NCI-H2171 treated with DMSO at 0.1 percent for 48 hours (cell line): ENCODE measurements around the gene NCOA6.
A peak's percentile ranks its signal among the peaks of the same experiment; 100 is the strongest.

Experiments used
- DNase-seq: peaks from one replicate; lab custom pipeline; 2025; lab: John Stamatoyannopoulos, UW

NCOA6 gene

DNA sequence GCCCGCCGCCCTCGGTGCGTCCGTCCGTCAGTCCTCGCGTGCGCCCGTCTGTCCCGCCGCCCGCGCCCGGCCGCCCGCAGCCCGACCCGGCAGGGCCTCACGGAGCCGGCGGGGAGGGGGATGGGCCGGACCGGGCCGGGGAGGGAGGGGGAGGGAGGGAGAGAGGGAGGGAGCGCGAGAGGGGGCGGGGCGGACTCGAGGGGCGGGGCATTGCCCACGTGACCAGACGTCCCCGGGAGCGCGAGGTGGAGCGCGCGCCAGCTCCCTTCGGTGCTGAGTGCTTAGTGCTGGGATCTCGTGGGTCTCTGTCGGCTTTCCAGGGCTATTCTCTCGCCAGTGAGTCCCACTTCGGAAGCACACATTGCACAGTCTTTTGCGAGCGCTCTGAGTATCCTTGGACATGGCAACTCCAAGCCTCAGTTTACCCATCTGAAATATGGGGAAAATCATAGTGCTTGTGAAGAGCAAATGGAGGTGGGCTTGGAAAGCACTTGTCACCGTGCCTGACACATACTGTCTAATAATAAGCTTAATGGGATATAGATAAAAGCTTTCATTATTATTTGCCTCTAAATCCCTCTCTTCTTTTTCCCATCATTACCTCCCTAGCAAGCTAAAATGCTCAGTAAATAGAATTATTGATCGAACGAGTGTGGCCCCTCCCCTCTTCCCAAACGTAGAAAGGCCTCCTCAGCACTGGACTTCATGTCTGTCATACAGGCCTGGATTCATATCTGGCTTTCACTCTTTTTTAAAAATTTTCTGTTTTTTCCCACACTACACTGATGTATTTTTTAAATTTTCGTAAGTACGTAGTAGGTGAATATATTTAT, at the start of gene NCOA6:
TSS of gene NCOA6 (minus strand) at position 122 of the 833 bp plus-strand sequence. CDS start 43,296 bp downstream, outside the sequence.
- DNase-seq: peak; percentile 80

DNA sequence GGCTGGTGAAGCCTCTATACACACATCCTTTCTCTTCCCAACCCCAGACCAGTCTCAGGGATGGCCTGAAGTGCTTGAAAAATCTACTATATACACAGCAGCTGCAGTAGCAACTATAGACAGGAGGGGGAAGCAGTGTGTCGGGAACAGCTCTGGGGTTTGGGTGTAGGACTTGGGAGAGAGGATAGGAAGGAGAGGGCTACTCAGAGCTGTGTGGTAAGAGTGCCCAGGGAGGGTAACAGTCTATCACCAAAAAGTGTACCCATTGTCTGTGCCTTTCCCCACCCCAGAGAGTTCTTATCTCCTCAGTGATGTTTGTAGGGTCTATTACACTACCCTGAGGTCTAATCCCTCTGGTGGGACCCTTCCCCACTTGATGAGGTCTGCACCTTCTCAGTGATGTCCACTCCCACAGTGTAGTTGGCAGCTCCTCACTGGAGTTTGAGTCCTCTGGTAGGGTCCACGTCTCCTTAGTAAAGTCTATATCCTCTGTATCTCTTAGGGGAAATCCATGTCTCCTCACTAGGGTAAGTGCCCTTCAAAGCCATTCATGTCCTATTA, 48.7 kb upstream of the NCOA6 start:
- peak; percentile 82 for DNase-seq

DNA sequence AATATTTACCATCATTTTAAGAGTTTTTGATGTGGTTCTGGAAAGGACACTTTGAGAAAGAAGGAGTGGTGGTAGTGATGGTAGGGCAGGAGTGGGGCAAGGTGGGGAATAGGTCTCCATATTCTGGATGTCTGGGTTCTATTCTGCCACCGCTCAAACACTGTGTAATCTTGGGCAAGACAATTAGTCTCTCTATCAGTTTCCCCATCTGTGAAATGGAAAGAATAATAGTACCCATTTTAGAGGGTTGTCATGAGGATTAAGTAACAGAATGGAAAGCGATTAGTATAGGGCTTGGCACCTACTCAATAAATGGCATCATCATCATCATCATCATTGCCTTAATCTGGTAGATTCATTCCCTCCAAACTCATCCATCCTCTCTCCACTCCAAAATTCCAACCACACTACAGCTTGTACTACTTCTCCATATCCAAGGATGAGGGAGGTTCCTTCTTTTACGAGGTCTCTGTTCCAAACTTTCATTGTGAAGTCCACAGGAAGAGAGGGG, 48.2 kb upstream of the NCOA6 start:
- no peak for DNase-seq

DNA sequence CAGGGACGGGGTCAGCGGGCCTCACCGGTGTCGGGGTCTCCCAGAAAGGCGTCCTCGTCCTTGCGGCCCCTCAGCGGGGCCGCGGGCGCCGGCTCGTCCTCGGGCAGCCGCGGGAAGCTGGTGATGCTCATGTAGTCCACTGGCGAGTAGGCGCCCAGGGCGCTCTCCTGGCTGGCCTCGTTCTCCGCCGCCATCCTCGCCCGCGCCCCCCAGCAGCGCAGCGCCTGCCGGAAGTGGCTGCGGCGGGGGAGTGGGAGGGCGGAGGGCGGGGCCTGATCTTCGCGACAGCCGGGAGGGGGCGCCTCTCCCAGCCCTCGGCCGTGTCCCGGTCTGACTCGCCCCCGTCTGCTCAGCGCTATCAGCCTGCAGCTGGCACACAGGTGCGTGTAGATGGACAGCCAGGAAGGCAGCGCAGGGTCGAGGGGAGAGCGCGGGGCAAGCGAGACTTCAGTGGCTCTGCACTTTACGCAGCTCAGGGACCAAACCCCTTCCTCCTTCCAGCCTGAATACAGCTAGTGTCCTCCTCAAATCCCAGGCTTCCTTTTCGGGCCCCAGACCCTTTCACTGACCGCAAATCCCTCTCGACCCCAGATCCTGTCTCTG, 47.3 kb upstream of the NCOA6 start, which contains the start of gene GGT7:
TSS of gene GGT7 (minus strand) at position 235 of the 603 bp plus-strand sequence. CDS start at position 194, 41 bp downstream.
- peak; percentile 79 for DNase-seq

DNA sequence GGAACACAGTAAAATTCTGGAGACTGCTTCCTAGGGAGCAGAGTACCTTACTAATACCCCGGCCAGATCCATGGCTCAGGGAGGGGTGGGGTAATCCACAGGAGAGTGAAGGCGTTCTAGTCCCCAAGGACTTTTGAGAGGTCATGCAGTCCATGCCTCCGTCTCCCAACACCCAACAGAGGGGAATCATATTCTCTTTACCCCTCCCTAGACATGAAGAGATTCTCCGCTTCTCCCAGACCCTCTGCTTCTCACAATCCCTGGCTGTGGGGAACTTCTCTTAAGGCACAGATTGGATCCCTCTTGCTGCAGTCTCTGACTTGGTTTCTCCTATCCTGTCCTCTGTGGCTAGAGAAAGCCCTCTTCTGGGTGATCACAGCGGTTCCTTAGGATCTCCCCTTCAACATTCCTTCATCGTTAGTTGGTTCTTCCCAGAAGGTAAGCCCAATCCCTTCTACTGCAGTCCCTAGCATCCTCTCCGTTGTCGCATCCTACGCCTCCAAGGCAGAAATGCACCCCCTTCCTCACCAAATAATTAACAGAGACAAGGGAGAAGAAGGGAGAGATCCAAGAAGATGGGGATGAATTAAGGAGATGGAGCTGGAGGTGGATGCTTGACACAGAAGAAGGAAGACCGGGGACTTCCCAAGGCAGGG, 46.6 kb upstream of the NCOA6 start:
- DNase-seq: peak; percentile 43

DNA sequence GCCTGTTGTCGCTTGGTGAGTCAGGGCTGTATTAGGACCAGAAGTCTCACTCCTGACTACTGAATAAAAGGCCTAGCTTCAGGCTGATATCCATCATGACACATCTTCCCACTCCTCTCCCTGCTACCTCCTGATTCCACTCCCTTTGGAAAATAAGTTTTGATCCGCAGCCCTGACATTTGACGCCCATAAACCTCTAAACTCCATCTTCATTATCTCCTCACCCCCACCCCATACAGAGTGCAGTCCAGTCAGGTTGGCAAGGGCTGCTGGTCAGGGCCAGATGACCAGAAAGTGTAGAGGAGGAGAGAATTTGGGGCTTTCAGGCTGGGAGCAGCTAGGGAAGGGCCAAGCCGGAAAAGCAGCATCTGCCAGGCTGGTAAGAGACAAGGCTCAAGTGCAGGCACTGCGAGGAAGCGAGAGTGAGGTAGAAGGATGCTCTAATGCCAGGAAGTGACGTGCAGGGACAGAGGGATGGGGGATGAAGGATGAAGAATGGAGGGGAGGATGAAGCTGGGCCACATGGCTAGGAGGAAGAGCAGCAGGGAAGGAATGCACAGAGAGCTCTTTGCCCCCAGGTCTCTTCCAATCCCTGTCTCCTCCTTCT, 46.0 kb upstream of the NCOA6 start:
- no peak for DNase-seq

DNA sequence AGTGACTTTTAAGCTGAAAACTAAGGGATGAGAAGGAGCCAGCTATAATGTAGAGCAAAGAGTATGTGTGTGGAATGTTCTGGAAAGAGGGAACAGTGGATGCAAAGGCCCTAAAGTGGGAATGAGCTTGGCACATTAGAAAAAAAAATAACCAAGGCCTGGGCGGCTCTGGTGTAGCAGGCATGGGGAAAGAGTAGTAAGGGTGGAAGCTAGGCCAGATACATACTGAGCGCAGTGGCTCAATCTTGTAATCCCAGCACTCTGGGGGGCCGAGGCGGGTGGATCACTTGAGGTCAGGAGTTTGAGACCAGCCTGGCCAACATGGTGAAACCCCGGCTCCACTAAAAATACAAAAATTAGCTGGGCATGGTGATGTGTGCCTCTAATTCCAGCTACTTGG, 38.8 kb upstream of the NCOA6 start:
- no peak for DNase-seq

DNA sequence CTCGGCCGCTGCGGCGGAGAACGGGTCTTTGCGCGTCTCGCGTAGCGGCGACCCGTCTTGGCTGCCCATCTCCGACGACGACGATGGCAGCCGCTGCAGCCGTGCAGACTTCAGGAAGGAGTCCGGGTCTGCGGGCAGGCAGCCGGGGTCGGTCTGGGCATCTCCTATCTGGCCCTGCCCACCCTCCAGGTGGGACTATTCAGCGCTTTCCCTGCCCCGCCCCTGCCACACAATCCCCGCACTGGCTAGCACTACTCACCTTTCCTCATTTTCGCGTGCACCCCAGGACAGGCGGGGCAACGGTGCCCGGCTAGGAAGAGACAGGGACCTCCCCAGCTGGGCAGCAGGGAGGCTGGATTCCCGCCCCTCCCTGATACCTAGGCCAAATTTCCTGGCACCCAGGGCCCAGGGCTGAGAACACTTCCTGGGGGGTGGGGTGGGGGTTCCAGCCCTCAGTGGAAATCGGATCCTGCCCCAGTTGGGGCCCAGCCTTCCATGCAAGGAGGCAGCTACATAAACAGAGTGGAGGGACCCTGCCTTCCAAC, 38.0 kb upstream of the NCOA6 start:
- no peak for DNase-seq

DNA sequence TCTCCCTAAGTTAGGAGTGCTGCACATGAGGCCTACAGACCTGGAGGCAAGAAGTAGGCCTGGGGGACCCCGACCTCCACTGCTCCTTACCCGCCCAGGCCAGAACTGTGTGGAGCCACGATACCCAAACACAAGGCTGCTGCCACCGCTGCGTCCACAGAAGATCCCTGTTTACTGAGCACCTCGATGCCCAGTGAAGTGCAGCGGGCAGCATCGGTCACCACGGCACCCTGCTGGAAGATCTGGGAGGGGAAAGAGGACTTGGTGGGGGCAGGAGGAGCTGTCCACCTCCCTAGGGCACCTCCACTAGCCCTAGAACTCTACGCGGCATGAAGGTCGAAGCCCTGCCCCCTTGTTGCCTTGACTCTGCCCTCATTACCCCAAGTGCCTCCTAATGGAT, 37.3 kb upstream of the NCOA6 start:
- DNase-seq: no peak

DNA sequence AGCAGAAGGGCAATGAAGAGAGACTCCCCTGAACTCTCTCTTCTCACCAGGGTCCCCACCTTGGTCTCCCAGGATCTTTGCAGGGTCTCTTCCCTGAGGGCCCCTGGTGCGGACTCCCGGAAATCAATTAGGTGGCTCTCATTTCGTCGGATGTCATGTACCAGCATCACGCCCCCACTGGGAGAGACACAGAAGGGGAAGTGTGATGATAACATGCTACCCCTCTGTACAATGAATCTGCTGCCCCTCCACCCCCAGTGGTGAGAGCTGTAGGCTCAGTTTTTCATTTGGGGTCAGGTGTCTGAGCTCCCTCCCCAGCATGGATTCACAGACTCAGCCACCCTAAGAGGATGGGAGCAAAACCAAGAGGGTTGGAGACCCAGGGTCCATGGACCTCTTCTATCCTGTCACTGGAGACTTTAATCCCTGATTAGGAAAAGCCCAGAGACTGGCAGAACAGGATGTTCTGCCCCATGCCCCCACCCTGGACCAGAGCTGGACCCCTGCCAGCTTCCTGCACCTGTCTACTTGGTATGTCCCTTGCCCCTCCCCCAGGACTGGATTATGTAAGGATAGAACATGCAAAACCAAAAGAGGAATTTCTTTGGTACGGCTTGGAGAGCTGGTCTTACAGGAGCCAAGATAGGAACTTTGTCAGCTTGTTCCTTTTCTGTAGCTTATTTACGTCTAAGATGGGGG, 36.1 kb upstream of the NCOA6 start:
- DNase-seq: no peak

DNA sequence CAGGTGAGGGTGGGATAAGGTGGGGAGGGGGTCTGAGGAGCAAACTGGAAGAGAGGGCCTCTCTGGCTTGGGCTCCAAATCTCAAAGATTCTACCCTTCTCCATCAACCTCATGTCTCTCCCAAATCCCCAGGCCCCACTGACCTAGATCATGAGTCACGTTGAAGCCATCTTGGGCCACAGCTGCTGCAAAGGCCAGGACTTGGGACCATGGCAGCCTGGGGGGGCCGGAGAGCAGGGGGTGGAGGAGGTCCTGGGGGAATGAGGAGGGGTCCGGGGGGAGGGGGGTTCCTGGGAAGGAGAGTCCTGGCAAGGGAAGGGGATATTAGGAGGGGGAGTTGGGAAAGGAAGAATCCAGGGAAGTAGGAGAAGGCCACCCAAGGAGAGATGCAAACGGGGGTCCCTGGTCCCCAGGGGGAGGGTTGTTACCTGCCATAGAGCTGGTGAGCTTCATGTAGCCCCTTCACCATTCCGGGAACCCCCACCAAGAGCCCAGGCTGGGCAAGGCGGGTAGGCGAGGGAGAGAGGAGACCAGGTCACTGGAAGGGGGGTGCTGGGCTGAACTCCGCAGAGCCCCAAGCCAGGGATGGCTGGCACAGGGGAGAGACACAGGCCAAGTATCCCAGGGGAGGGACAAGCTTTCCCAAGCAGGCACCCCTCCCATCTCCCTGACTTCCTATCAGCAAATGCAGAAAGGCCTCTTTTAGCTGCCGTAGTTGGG, 34.5 kb upstream of the NCOA6 start:
- no peak for DNase-seq

DNA sequence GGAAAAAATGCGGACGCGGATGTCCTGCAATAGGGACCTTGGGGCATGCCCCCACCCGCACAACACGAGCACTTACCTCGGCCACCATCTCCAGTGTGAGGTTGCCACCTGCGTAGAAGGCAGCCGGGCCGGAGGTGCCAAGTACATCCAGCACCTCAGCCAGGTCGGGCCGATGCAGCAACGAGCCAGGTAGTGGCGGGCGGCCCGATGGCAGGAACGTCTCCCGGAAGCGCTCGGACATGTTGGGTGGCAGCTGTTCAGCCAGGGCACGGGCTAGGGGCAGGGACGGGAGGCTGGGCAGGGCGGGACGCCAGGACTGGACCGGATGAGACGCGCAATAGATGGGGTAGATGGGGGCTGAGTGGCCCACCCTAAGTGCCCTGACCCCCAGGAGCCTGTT, 33.9 kb upstream of the NCOA6 start:
- DNase-seq: no peak

DNA sequence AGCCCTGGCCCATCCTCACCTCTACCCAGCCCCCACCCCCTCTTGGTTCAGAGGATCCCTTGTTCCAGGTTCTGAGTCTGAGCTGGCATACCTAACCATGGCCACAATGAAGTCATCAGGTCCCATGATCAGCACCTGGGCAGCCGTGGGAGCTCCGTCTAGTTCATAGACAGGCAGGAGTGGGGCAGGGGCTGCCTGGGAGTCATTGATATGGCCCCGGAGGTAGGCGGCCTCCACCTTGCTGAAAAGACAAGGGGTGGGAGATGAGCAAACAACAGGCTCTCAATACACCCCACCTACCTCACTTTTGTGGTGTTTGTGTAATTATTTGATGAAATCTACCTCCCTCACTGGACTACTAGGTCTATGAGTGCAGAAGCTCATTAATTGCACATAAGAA, 26.8 kb upstream of the NCOA6 start:
- DNase-seq: no peak

DNA sequence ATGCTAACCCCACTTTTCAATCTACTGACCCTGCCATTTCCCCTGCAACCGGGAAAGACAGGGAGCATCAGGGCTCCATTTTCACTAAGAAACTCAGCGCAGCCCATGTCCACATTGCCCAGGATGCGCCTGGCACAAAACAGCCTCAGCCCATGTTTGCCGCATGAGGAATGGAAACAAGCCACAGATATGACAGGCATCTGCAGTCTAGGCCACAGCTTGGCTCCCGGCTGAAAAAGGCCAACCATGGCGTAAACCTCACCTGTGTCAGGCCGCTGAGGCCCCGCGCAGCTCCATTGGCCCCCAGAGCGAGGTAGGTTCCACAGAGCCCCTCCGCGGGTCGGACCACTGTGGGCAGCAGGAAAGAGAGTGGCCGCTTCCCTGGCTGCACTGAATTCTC, 25.5 kb upstream of the NCOA6 start:
- no peak for DNase-seq

DNA sequence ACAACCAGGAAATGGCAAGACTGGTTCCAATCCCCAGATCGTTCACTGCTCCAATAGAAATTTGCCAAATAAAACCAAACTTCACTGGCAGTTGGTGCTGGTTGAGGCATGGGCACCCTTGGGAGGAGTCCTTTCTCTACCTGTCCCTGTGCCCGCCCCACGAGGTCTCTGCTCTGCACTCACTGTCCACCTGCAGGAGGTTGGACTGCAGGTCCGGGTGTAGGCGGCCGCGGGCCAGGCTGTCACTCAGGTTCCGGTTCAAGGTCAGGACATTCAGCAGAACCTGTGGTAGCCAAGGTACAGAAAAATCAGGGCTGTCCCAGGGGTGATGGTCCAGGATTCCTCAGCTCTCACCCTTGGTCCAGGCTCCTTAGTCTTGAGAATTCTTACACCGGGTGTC, 24.3 kb upstream of the NCOA6 start:
- DNase-seq: no peak

DNA sequence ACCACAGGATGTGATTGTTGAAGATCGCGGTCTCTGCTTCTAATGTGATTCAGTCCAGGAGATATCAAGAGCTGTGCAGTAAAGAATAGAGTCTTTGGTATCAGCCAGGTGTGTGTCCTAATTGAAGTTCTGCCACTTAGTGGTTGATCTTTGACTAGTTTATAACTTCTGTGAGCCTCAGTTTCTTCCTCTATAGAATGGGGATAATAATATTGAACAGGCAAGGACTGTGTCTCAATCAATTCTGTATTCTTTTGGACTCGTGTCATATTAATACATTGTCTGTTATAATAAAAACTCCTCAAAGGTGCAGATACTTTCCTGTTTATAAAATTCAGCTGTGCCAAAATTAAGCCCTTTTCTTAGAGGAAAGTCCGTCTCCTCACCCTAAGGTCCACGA, 23.1 kb upstream of the NCOA6 start:
- no peak for DNase-seq

DNA sequence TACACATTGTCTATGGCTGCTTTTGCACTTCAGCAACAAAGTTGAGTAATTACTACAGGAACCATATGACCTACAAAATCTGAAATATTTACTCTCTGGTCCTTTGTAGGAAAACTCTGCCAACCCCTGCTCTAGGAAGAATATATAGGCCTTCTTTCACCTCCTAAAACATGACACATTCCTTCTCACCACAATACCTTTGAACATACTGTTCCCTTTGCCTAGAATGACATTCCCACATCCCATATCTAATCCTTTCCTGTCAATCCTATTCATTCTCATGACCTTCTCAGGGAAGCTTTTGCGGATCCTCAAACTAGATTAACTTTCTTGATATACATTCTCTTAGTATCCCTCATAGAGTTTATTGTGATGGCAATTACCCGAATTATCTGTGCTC, 18.0 kb upstream of the NCOA6 start:
- DNase-seq: no peak

DNA sequence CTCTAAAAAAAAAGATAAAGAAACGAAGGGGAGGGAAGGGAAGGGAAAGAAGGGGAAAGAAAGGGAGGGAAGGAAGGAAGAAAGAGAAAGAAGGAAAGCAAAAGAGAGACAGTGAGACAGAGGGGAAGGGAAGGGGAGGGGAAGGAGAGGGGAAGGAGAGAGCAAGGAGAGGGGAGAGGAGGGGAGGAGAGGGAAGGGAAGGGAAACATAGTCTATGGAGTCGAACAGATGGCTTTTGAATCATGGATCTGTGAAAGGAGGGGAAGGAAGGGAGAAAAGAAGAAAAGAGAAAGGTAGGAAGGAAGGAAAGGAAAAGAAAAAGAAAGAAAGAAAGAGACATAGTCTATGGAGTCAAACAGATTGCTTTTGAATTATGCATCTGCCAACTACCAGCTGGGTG, 16.7 kb upstream of the NCOA6 start:
- no peak for DNase-seq

DNA sequence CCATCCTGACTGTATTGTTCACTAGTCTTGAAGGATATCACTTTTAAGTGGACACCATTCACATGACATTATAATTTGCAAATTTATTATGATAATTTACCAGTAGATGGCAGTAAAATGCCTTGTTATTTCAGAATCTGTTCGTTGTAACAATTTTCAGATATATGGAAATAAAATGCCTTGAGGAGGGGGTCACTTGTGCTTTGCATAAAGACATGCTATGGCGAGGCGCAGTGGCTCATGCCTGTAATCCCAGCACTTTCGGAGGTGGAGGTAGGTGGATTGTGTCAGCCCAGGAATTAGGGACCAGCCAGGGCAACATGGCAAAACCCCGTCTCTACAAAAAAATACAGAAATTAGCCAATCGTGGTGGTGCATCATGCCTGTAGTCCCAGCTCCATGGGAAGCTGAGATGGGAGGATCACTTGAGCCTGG, 9.0 kb upstream of the NCOA6 start:
- DNase-seq: peak; percentile 72

DNA sequence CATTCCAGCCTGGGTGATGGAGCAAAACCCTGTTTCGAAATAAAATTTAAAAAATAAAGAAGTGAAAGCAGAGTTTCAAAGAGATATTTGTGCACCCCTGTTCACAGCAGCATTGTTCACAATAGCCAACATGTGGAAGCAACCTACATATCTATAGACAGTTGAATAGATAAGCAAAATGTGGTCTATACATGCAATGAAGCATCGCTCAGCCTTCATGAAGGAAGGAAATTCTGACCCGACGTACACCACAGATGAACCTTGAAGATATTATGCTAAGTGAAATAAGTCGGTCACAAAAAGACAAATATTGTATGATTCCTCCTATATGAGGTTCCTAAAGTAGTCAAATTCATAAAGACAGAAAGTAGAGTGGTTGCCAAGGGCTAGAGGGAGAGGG, 6.5 kb upstream of the NCOA6 start:
- DNase-seq: no peak
